Osteoblast (primary cell): ENCODE measurements around the gene SDHC. TPM values are rescaled to one million over a fixed set of nuclear protein-coding genes. Genes with fewer than 3 reads are reported as not detected.
"Not testable (repeated sequence)": the region's sequence is repeated elsewhere in the genome, so short reads cannot be mapped to it uniquely, and the experiment has no call there.

ENCODE experiments used
- DNase-seq: peaks from one replicate; pipeline ENCODE4 v3.0.0; 2011; ENCODE audit warnings: low spot score, mixed read lengths; ENCODE audit not compliant: insufficient read length; ENCODE audit errors: missing footprints
- H2AFZ ChIP-seq: 2 replicates; pipeline ENCODE4 v1.6.0; 2011; ENCODE audit warnings: mild to moderate bottlenecking, low read length
- H3K27ac ChIP-seq: 2 replicates; pipeline ENCODE4 v1.5.1; 2011; ENCODE audit warnings: mild to moderate bottlenecking, low read depth, low read length, moderate library complexity
- H3K27me3 ChIP-seq: 2 replicates; pipeline ENCODE4 v1.6.0; 2012; ENCODE audit warnings: mild to moderate bottlenecking, control low read depth, inconsistent platforms, low read length, moderate library complexity; ENCODE audit not compliant: insufficient read depth
- H3K36me3 ChIP-seq: 2 replicates; pipeline ENCODE4 v1.5.1; 2011; ENCODE audit warnings: mild to moderate bottlenecking, low read length, control low read depth, moderate library complexity; ENCODE audit not compliant: insufficient read depth
- H3K4me1 ChIP-seq: 2 replicates; pipeline ENCODE4 v1.5.1; 2011; ENCODE audit warnings: mild to moderate bottlenecking, low read length, control low read depth, moderate library complexity; ENCODE audit not compliant: insufficient read depth
- H3K4me2 ChIP-seq: 2 replicates; pipeline ENCODE4 v1.6.0; 2011; ENCODE audit warnings: mild to moderate bottlenecking, low read length; ENCODE audit not compliant: insufficient read depth
- H3K4me3 ChIP-seq: fragments of 200-600 bp; sonication (generic); 3 replicates; pipeline ENCODE4 v1.5.1; 2012; ENCODE audit warnings: mild to moderate bottlenecking, low read length, inconsistent platforms; ENCODE audit not compliant: insufficient read depth
- H3K79me2 ChIP-seq: 2 replicates; pipeline ENCODE4 v1.6.0; 2012; ENCODE audit warnings: mild to moderate bottlenecking, low read length, control low read depth, inconsistent platforms; ENCODE audit not compliant: insufficient read depth
- H3K9me3 ChIP-seq: 2 replicates; pipeline ENCODE4 v1.5.1; 2011; ENCODE audit warnings: low read depth, low read length, control low read depth
- H4K20me1 ChIP-seq: 2 replicates; pipeline ENCODE4 v1.6.0; 2012; ENCODE audit warnings: mild to moderate bottlenecking, low read length, control low read depth; ENCODE audit not compliant: insufficient read depth
- CTCF ChIP-seq: IDR thresholded peaks from 2 replicates; pipeline ENCODE4 v1.5.1; 2011; ENCODE audit warnings: mild to moderate bottlenecking, low read depth, low read length, moderate library complexity; ENCODE audit errors: extremely low read depth
- total RNA-seq: library from RNA; depleted of rRNA; stranded (reverse); fragments of >200 nt; gene quantifications from 2 replicates; pipeline ENCODE4 v1.2.3, GENCODE V29; 2012

SDHC gene
- total RNA-seq, 1 donor = 20.3 TPM

GRCh38 chr1:161379071-161379470 lies 64.9 kb downstream of the SDHC start:
- Histone ChIP-seq H3K4me3 (no peak overlapping the region), H3K4me1 (peaks cover 15% of the 10 kb centered on the region), H3K9me3 (no peaks in the 10 kb centered on the region), H3K27me3 (no peaks in the 10 kb centered on the region), H3K4me2 (no peak overlapping the region), H2AFZ (no peak overlapping the region), H3K79me2 (no peaks in the 10 kb centered on the region), H4K20me1 (no peaks in the 10 kb centered on the region), H3K27ac (no peak overlapping the region), H3K36me3 (no peaks in the 10 kb centered on the region)
- DNase-seq = no peak
- TF ChIP-seq CTCF = no peak

GRCh38 chr1:161381707-161382106 lies 67.5 kb downstream of the SDHC start:
- Histone ChIP-seq H3K79me2 (no peaks in the 10 kb centered on the region), H3K36me3 (no peaks in the 10 kb centered on the region), H2AFZ (peak overlapping the region; percentile 48), H3K27ac (peak overlapping the region; percentile 93), H3K9me3 (no peaks in the 10 kb centered on the region), H3K4me1 (peaks cover 15% of the 10 kb centered on the region), H4K20me1 (no peaks in the 10 kb centered on the region), H3K4me2 (no peak overlapping the region), H3K4me3 (no peak overlapping the region), H3K27me3 (no peaks in the 10 kb centered on the region)
- no peak for DNase-seq
- TF ChIP-seq CTCF = no peak

GRCh38 chr1:161382214-161383019 lies 68.2 kb downstream of the SDHC start:
- peak; percentile 71 for TF ChIP-seq CTCF
- Histone ChIP-seq H3K4me3 (peak overlapping the region; percentile 60), H2AFZ (peak overlapping the region; percentile 81), H3K9me3 (no peaks in the 10 kb centered on the region), H3K4me2 (peak overlapping the region; percentile 83), H3K36me3 (no peaks in the 10 kb centered on the region), H3K4me1 (peaks cover 15% of the 10 kb centered on the region), H3K79me2 (no peaks in the 10 kb centered on the region), H4K20me1 (no peaks in the 10 kb centered on the region), H3K27ac (peak overlapping the region; percentile 93), H3K27me3 (no peaks in the 10 kb centered on the region)
- peak; percentile 76 for DNase-seq

GRCh38 chr1:161388639-161389038 lies 74.5 kb downstream of the SDHC start:
- Histone ChIP-seq H3K27ac (peak overlapping the region; percentile 97), H2AFZ (no peak overlapping the region), H3K79me2 (no peaks in the 10 kb centered on the region), H3K4me3 (no peak overlapping the region), H3K9me3 (no peaks in the 10 kb centered on the region), H4K20me1 (no peaks in the 10 kb centered on the region), H3K4me2 (no peak overlapping the region), H3K4me1 (peaks cover 5% of the 10 kb centered on the region), H3K36me3 (no peaks in the 10 kb centered on the region), H3K27me3 (no peaks in the 10 kb centered on the region)
- DNase-seq = no peak
- TF ChIP-seq CTCF = no peak

- peak overlapping the region; percentile 77 for H3K4me3 ChIP-seq
These were observed 75.0 kb downstream of the SDHC start for GRCh38 chr1:161389158-161389557.

More at GRCh38 chr1:161389158-161389557, 75.0 kb downstream of the SDHC start:
- not testable (repeated sequence) for H3K4me1 ChIP-seq, H3K79me2 ChIP-seq, H3K36me3 ChIP-seq, H4K20me1 ChIP-seq, H3K27me3 ChIP-seq, H3K9me3 ChIP-seq, DNase-seq
- H3K4me2 ChIP-seq = peak overlapping the region; percentile 97
- H2AFZ ChIP-seq = peak overlapping the region; percentile 98
- H3K27ac ChIP-seq = peak overlapping the region; percentile 97
